ENCODE data around the gene HOXB9.

Gene HOXB9

DNA sequence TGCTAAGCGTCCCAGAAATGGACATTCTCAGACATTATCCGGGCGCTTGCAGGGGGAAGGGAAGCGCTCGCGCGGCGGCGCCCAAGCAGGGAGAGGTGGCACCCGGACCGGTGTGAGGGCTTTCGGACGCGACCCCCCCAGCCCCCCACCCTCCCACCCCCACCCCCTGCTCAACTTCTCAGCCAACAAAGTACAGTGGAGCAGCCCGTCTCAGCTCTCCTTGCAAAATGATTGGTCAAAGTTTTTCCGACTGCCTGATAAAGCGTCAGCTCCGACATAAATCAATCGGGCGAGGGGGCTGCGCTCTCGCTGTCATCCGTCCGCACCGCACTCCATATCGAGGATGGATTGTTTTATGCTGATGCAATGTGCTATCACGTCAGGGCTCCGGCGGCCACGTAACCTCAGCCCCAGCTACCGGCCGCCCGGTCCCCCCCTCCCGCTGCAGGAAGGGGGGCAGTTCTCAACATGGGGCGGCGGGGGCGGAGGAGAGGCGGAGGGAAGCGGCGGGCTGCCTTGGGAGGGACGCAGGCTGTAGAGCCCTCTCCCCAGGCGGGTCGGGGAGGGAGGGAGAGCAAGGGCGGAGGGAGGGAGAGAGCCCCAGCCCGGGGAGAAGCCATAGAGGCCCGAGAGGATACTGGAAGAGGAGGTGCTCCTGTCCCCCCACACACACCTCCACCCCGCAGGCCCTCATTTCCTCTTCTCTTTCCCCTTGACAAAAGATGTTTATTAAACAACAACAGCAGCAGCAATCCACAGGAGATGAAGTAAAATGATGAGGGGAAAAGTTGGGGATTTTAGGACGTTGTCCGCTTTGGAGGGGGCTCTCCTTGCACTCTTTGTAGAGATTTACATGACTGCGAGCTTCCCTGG lies at the start of gene HOXB9:
Gene HOXB9 (minus strand): TSS at position 114 of the 873 bp plus-strand sequence. CDS start 89 bp downstream, at position 25.
- no peak for DNase-seq

DNA sequence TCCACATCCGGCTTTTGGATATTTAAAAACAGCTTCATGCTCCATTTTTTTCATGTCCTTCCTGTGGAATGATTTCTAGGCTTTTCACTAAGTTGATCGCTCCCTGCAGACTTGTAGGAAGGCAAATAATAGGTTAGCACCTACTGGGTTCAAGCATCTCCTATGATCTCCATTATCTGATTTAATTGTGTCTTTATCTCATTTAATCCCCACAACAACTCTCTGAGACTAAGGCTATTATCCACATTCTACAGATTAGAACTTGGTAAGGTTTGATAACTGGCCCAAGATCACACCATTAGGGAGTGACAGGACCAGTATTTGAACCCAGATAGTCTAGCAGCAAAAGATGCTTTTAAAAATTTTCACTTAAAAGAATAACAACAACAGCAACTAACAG lies 46.2 kb upstream of the HOXB9 start:
- no peak for DNase-seq

DNA sequence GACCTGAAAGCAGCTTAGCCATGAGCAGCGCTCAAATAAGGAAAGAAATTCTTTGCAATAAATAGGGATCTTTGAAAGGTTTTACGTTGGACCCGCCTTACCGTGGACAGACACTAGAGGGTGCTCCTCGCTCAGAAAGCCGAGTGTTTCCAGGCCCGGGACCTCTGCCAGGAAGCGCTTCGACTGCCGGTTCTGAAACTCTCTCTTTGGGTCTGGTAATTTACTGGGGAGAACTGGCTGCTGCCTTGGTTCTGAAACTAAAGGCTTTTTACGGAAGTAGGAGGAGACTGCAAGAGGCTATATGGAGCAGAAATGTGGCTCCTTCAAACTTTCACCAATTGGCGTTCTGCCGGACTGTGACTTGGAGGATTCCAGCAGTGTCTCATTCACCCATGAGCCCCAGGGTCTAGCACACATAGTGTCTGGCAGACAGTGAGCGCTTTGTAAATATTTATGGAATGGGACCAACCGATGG lies 45.6 kb upstream of the HOXB9 start:
- DNase-seq, result peak; percentile 22

GRCh38 chr17:48663134-48663924 lies 37.2 kb upstream of the HOXB9 start:
- no peak for DNase-seq

GRCh38 chr17:48655913-48656312 lies 29.8 kb upstream of the HOXB9 start:
- no peak for DNase-seq

- DNase-seq, result no peak
Measured at GRCh38 chr17:48649741-48650140, 23.6 kb upstream of the HOXB9 start.

DNA sequence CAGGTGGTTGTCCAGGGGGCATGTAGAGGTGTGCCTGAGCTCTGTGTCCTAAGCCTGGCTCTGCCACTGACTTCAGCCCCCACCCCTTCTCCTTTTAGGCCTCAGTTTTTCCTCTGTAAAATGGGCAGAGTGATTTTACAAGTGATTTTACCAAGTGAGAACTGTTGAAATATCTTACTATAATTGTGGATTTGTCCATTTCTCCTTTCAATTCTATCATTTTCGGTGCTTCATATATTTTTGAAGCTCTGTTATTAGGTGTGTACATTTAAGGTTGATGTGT lies 21.7 kb upstream of the HOXB9 start:
- DNase-seq, result no peak

- DNase-seq, result no peak
Measured at GRCh38 chr17:48647103-48647962, 21.2 kb upstream of the HOXB9 start.

DNA sequence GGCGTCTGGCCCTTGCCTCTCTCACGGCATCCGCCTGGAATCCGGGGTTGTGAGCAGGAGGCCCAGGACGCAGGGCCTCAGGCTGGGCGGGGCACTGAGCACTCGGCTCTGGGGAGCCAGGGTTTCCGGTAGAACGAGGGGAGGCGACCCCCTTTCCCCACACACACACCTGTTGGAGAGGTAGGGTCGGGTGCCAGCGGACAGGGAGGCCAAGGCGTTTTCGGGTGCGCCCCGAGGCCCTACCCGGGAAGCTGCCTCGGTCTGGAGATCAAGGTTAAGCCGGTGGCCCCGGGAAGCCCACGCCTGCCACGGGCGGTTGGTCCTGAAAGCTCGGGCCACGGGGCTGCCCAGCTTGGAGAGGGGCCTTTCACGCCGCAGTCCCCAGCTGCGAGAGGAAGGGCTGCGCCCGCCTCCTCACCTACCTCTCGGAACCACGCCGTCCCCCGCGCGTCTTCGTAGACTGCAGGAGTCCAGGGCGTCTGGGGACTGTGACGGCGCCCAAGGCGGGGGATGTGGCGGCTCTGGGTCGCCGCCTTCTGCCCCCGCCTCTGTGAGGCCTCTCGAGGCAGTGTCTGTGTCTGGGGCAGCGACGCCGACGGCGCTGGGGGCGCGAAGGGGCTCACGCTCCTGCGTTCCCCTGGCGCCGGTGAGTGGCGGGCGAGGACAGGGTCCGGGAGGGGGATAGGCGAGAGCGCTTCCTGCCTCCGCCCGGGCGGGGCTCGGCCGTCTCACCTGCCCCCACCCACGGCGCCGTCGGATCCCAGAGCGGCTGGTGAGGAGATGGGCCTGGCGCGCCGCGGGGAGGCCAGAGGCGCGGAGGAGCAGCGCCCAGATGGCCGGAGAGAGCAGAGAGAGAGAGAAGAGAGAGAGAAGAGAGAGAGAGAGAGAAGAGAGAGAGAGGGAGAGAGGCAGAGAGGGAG lies 20.3 kb upstream of the HOXB9 start:
- no peak for DNase-seq

DNA sequence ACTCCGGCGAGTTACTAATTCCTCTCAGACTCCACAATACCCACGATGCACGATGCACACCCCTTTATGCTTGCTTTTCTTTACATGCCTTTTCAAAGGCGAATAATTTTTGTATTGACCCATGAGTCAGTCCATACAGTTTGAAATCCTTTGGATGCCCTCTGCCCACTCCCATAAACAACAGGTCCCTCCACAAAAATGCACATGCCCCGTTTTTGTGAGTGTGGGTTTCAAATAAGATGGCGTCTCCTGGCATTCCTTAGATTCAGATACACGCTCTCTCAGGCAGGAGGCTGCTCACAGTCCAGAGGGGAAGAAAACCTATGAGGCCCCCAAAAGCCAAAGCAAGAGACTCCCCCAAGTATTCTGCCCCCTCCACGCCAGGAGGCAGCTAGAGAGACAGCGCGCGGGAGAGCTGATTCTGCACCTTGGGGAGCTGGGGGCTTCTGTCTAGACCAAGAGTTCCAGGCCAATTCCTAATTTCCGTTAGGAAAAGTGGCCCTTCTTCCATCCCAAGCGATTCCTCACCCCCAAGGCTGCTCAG lies 19.6 kb upstream of the HOXB9 start:
- DNase-seq, result no peak

GRCh38 chr17:48644910-48645557 lies 18.9 kb upstream of the HOXB9 start:
- no peak for DNase-seq

- DNase-seq, result no peak
Measured at GRCh38 chr17:48644159-48644558, 18.0 kb upstream of the HOXB9 start.

DNA sequence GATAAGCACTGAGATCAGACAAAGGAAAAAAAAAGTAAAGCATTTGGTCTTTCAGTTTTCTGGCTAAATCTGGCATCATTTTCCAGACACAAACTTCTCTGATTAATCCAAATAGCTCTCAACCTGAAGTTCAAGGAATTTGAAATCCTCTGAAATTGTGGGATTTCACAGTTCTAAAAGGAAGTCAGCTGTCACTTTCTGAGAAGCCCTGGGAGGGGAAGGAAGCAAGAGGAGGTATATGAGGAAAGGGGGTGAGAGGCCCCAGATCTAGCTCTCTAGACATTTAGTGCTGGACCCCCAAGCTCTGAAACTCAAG lies 17.5 kb upstream of the HOXB9 start:
- DNase-seq, result no peak

- no peak for DNase-seq
Measured at GRCh38 chr17:48642843-48643696, 16.9 kb upstream of the HOXB9 start.

- DNase-seq, result peak; percentile 60
Measured at GRCh38 chr17:48642059-48642842, 16.1 kb upstream of the HOXB9 start.

DNA sequence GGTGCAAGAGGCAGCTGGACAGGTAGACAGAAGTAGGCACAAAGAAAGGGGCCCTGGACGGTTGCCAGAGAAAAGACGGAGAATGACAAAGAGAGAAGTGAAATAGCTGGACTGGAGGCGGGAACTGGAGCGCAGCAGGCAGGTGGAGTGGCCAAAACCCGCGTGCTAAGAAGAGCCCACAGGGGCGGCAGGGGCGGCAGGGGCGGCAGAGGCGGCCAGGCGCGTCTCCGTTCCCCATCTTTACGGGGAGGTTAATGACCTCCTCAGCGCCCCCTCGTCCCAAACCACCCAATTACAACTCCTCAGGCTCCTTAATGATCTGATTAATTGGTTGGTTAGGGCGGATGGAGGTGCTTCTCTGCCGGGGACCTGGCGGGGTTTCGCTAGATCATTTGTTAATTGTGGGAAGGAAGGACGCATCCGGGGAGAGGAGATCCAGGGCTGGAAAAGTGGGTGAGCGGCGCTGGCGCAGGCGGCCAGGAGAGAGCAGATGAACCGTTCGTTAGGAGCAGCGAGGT lies 15.4 kb upstream of the HOXB9 start:
- DNase-seq, result no peak

GRCh38 chr17:48640858-48641180 lies 14.7 kb upstream of the HOXB9 start:
- DNase-seq, result no peak

GRCh38 chr17:48639982-48640857 lies 14.1 kb upstream of the HOXB9 start:
- DNase-seq, result no peak
